SK-N-SH (cell line): ENCODE data around the gene TERT. TPM values are rescaled to one million over a fixed set of nuclear protein-coding genes. Genes with fewer than 3 reads are reported as not detected.

Experiments used
- CTCF ChIA-PET: fragments of 300-600, 350-600 bp; formaldehyde crosslinking; extraction: SDS; loops from one replicate; lab custom pipeline; 2021; lab: Yijun Ruan, JAX
- POLR2A ChIA-PET: fragments of 350-600 bp; sonication (Branson Sonifier 250); formaldehyde crosslinking; extraction: SDS; loops from one replicate; lab custom pipeline; 2020; ENCODE audit warnings: antibody characterized with exemption, inconsistent platforms; lab: Yijun Ruan, JAX
- DNase-seq: peaks from one replicate; pipeline ENCODE4 v3.0.0; 2012
- H2AFZ ChIP-seq: fragments of 200-600 bp; sonication (generic); 2 replicates; pipeline ENCODE4 v1.8.1; 2016; ENCODE audit warnings: antibody characterized with exemption, mild to moderate bottlenecking, low read depth
- H3F3A ChIP-seq: fragments of 200-600 bp; sonication (generic); replicated peaks from 2 replicates; pipeline ENCODE3; 2016; ENCODE audit warnings: antibody characterized with exemption, mild to moderate bottlenecking; ENCODE audit not compliant: insufficient read depth
- H3K27ac ChIP-seq, 2 experiments: fragments of 200-500 bp in 1 of 2; fragments of 200-600 bp in 1 of 2; sonication (Bioruptor generic) in 1 of 2; sonication (generic), shearing (Covaris generic) in 1 of 2; 2 replicates each; pipeline versions ENCODE4 v1.5.1 to v1.6.1; 2014 to 2016; ENCODE audit warnings: low read depth in 2 of 2, inconsistent platforms in 1 of 2, low read length in 1 of 2, mild to moderate bottlenecking in 1 of 2, mixed read lengths in 1 of 2
- H3K27me3 ChIP-seq: fragments of 200-600 bp; sonication (generic), shearing (Covaris generic); 2 replicates; pipeline ENCODE4 v1.6.1; 2016; ENCODE audit warnings: mixed run types; ENCODE audit not compliant: insufficient read depth
- H3K36me3 ChIP-seq, 2 experiments: fragments of 200-500 bp in 1 of 2; fragments of 200-600 bp in 1 of 2; sonication (Bioruptor generic) in 1 of 2; sonication (generic) in 1 of 2; replicated peaks in 1 of 2; 2 replicates each; pipeline versions ENCODE3 to v1.5.1; 2014 to 2016; ENCODE audit warnings: low read length in 1 of 2, mild to moderate bottlenecking in 1 of 2; ENCODE audit not compliant: insufficient read depth in 2 of 2, control insufficient read depth in 1 of 2
- H3K4me1 ChIP-seq, 2 experiments: fragments of 200-500 bp in 1 of 2; fragments of 200-600 bp in 1 of 2; sonication (Bioruptor generic) in 1 of 2; sonication (generic), shearing (Covaris generic) in 1 of 2; 2 replicates each; pipeline versions ENCODE4 v1.5.1 to v1.6.1; 2014 to 2016; ENCODE audit warnings: low read depth in 1 of 2, low read length in 1 of 2, mixed run types in 1 of 2; ENCODE audit not compliant: insufficient read depth in 2 of 2, control insufficient read depth in 1 of 2
- H3K4me2 ChIP-seq: fragments of 200-600 bp; sonication (generic), shearing (Covaris generic); 2 replicates; pipeline ENCODE4 v1.6.1; 2017; ENCODE audit warnings: mixed run types
- H3K4me3 ChIP-seq, 2 experiments: fragments of 200-500 bp in 1 of 2; fragments of 200-600 bp in 1 of 2; sonication (Bioruptor generic) in 1 of 2; sonication (generic), shearing (Covaris generic) in 1 of 2; 2 replicates each; pipeline versions ENCODE4 v1.5.1 to v1.8.1; 2014 to 2016; ENCODE audit warnings: low read depth in 2 of 2, inconsistent platforms in 1 of 2, low read length in 1 of 2, mild to moderate bottlenecking in 1 of 2, mixed read lengths in 1 of 2, moderate library complexity in 1 of 2
- H3K79me2 ChIP-seq: fragments of 200-600 bp; sonication (generic); 2 replicates; pipeline ENCODE4 v1.8.1; 2017; ENCODE audit warnings: mild to moderate bottlenecking; ENCODE audit not compliant: insufficient read depth
- H3K9ac ChIP-seq: fragments of 200-600 bp; sonication (generic); 2 replicates; pipeline ENCODE4 v1.6.1; 2017; ENCODE audit warnings: mixed run types
- H3K9me2 ChIP-seq: fragments of 200-600 bp; sonication (generic); 2 replicates; pipeline ENCODE4 v1.6.1; 2017; ENCODE audit warnings: mixed run types
- H3K9me3 ChIP-seq: fragments of 200-600 bp; sonication (generic); 2 replicates; pipeline ENCODE4 v1.6.1; 2017; ENCODE audit warnings: mixed run types, mild to moderate bottlenecking, moderate library complexity
- H4K20me1 ChIP-seq: fragments of 200-600 bp; sonication (generic); 2 replicates; pipeline ENCODE4 v1.6.1; 2017; ENCODE audit warnings: mild to moderate bottlenecking, mixed run types; ENCODE audit not compliant: insufficient read depth
- CHD2 ChIP-seq: fragments of 150-350 bp; IDR thresholded peaks from 2 replicates; pipeline ENCODE4 v1.6.1; 2018; ENCODE audit warnings: low read length; ENCODE audit not compliant: partially characterized antibody
- ELF1 ChIP-seq: IDR thresholded peaks from 2 replicates; pipeline ENCODE4 v1.4.0; 2012
- FOXJ3 ChIP-seq: sonication (generic); formaldehyde crosslinking; IDR thresholded peaks from 2 replicates; pipeline ENCODE4 v1.5.1; 2020; ENCODE audit warnings: mild to moderate bottlenecking, missing genetic modification reagents
- GABPA ChIP-seq: IDR thresholded peaks from 2 replicates; pipeline ENCODE4 v1.4.0; 2012; ENCODE audit warnings: low read depth, mild to moderate bottlenecking
- GATA2 ChIP-seq: sonication (generic); formaldehyde crosslinking; IDR thresholded peaks from 2 replicates; pipeline ENCODE4 v1.5.0; 2020; ENCODE audit warnings: mild to moderate bottlenecking, missing genetic modification reagents
- MXI1 ChIP-seq: IDR thresholded peaks from 2 replicates; pipeline ENCODE4 v1.6.1; 2012; ENCODE audit warnings: mild to moderate bottlenecking, low read depth, low read length, improper control_type of control experiment
- NFIC ChIP-seq: IDR thresholded peaks from 2 replicates; pipeline ENCODE4 v1.4.0; 2012; ENCODE audit warnings: borderline replicate concordance
- NRF1 ChIP-seq: IDR thresholded peaks from 2 replicates; pipeline ENCODE4 v1.6.1; 2012; ENCODE audit warnings: low read depth, mild to moderate bottlenecking, low read length
- PBX3 ChIP-seq: IDR thresholded peaks from 2 replicates; pipeline ENCODE4; 2012
- REST ChIP-seq: IDR thresholded peaks from 2 replicates; pipeline ENCODE4 v1.6.1; 2012; ENCODE audit warnings: mild to moderate bottlenecking, low read depth, low read length, moderate library complexity
- RXRA ChIP-seq: IDR thresholded peaks from 2 replicates; pipeline ENCODE4 v1.4.0; 2012; ENCODE audit warnings: low read depth, mild to moderate bottlenecking, borderline replicate concordance
- TEAD4 ChIP-seq: IDR thresholded peaks from 2 replicates; pipeline ENCODE4 v1.4.0; 2012; ENCODE audit warnings: mild to moderate bottlenecking, borderline replicate concordance; ENCODE audit not compliant: insufficient read depth
- USF1 ChIP-seq: IDR thresholded peaks from 2 replicates; pipeline ENCODE4 v1.4.0; 2012; ENCODE audit warnings: low read depth, borderline replicate concordance
- WGBS: methylation state at CpG from one replicate; pipeline ENCODE4 v1.1.6; 2017; ENCODE audit warnings: low lambda C conversion rate; 5-methylcytosine and 5-hydroxymethylcytosine counted together
- polyA plus RNA-seq, 3 experiments: library from polyadenylated mRNA; depleted of rRNA; stranded (reverse); fragments of >200 nt; gene quantifications; 2 replicates each; pipeline ENCODE4 v1.2.3, GENCODE V29; 2012

TERT gene
- polyA plus RNA-seq, 1 of the 3 experiments (the other 2 are of a cell fraction), result 2.4 TPM

GRCh38 chr5:1213508-1214162 lies 81.2 kb downstream of the TERT start:
- no peak overlapping the region for H2AFZ ChIP-seq
- H3K9ac ChIP-seq, result no peak overlapping the region
- no peaks in the 10 kb centered on the region for H3K36me3 ChIP-seq
- no peak for TF ChIP-seq RXRA
- no peak for TF ChIP-seq GABPA
- no peak for TF ChIP-seq NRF1
- no peak for TF ChIP-seq ELF1
- no peak for TF ChIP-seq REST
- no peak for TF ChIP-seq FOXJ3
- no peak for TF ChIP-seq MXI1
- TF ChIP-seq PBX3, result no peak
- no peak for TF ChIP-seq USF1
- TF ChIP-seq GATA2 (CRISPR knock-in tag), result no peak
- no peak for TF ChIP-seq TEAD4
- no peak for TF ChIP-seq NFIC
- no peak for TF ChIP-seq CHD2
- H3K27me3 ChIP-seq, result no peaks in the 10 kb centered on the region; the same call in 1 of the 2 replicates
- WGBS, result 58% methylated on average over 12 of the region's 25 CpGs
- H3K27ac ChIP-seq, result no peak overlapping the region
- no peaks in the 10 kb centered on the region for H3K9me3 ChIP-seq
- ChIA-PET CTCF (interaction anchor here (1.0 to 1.2 kb wide), 2 partner anchors 46 to 431 kb away, joined by 3 to 4 read pairs; no protein-coding TSS in a partner anchor), POLR2A (no interaction called here)
- no peak overlapping the region for H3K4me3 ChIP-seq
- H3K79me2 ChIP-seq, result no peaks in the 10 kb centered on the region
- H3K4me2 ChIP-seq, result no peak overlapping the region
- no peaks in the 10 kb centered on the region for H4K20me1 ChIP-seq
- H3K9me2 ChIP-seq, result no peaks in the 10 kb centered on the region
- no peaks in the 10 kb centered on the region for H3K4me1 ChIP-seq
- H3F3A ChIP-seq, result no peaks in the 10 kb centered on the region
- DNase-seq, result no peak
